ENCODE measurements around the gene CORO1C.
A peak's percentile ranks its signal among the peaks of the same experiment; 100 is the strongest.

CORO1C gene

DNA sequence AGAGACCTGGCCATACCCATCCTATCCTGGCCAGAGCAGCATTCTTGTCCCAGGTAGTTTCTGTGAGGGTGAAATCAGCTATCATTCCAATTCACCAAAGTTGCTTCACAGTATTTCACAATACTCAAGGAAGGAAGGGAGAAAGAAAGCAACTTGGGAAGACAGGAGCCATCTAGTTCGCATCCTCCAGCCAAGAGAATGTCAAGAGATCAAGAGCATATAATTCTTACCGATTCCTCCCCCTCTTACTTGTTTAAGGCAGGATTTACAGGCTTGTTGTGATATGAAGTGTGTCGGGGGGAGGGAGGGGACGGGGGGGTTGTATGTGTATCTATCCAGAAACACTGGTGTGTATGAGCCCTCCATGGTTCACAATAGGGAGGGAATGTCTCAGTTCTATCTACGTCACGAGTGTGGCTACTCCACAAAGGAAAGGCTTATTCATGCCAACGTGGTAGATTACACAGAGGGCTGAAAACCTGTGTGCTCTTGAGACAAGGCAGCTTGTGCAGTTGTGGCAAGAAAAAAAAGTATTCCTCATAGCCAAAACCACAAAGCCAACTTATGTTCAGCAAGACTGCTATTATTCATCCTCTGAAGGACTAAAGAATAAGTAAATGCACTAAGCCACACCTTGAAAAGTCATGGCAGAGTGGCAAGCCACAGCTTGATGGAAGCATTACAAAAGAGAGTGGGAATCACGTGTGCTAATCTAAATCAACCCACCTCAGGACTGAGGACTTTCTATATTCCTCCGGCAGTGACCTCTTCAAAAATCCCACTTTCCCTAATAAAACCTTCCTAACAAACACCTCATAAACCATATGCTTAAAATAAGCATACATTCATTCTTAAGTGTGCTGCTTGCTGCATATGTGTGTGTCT lies 35.0 kb downstream of the CORO1C start:
- no peak for DNase-seq

DNA sequence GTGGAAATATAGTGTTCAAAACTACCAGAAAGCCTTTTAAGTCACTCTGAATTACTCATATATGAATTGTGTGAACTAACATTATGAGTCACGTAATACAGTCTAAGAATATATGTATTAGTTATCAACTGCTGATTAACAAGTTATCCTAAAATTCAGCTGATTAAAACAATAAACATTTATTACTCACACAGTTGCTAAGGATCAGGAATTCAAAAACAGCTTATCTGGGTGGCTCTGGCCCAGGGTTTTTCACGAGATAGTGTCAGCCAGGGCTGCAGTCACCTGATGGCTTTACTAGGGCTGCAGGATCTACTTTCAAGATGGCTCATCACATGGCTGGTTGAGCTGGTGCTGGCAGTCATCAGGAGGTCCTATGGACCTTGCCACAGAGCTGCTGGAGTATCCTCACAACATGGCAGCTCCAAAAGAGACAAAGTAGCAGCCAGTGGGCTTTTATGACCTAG lies 36.5 kb downstream of the CORO1C start:
- DNase-seq: no peak

DNA sequence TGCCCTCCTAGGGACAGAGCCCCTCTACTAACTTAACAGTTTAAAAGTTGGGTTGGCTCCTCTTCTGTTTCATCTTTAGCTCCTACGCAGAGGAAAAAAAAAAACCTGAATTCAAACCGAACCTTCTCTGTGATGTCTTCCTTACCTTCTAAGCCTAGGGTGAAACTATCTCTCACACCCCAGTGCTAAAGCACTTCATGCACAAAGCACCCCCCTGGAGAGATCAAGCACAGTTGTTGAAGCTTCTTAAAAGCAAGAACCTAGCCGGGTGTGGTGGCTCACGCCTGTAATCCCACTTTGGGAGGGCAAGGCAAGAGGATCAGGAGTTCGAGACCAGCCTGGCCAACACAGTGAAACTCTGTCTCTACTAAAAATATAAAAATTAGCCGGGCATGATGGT lies 37.6 kb downstream of the CORO1C start:
- DNase-seq: no peak

DNA sequence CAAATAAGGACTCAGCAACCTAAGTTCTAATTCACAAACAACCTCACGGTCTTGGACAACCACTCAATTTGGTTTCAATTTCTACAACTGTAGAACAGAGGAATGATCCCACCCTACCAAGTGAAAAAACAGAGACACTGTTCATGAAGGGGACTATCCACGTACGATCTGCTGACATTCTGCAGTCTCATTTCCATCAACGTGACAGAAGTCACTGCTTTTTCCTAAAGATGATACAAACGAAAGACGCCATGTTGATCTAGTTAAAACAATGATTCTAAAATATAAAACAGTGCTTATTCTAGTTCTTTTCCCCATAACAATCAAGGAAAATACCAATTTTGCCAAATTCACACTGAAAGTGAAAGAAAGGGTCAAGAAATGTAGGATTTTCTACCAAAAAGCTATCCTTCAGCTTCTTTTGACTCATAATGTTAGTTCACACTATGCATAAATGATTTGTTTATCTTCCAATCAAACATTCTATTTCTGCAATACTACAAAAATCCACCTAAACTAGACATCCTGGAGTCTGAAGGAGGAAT lies 38.1 kb downstream of the CORO1C start:
- DNase-seq: no peak

DNA sequence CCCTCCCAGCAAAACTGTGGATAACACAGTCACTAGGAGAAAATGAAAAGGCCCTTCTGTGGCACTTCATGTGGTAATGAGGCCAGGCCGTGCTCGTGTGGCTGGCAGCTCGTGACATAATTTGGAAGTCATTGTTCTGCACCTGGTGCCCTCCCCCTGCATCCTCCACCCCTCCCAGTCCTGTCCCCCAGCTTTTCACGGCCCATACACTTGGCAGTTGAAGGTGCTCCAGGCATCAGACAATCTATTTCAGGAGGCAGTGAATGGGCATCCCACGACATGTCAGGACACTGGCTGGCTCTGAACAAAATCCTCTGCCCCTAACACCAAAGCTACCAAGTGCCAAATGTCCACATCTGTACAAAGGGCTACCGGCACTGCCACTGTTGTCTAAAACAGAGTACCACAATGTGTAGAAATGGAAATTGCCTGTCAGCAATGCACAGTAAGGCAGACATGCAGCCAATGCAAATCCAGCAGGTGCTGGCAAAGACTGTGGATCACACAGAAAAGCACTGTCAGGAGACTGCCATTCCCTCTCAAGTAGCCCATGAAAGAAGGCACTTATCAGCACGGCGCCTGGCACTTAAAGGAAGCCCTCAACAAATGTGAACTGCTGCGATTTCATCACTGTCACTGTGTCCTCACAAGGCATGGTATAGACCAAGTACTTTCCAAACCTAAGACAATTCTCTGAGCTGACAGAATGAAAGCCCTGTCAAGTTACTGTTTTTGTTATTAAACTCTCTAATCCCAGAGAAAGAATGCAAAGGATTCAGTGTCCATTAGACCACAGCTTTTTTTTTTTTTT lies 39.1 kb downstream of the CORO1C start:
- no peak for DNase-seq

DNA sequence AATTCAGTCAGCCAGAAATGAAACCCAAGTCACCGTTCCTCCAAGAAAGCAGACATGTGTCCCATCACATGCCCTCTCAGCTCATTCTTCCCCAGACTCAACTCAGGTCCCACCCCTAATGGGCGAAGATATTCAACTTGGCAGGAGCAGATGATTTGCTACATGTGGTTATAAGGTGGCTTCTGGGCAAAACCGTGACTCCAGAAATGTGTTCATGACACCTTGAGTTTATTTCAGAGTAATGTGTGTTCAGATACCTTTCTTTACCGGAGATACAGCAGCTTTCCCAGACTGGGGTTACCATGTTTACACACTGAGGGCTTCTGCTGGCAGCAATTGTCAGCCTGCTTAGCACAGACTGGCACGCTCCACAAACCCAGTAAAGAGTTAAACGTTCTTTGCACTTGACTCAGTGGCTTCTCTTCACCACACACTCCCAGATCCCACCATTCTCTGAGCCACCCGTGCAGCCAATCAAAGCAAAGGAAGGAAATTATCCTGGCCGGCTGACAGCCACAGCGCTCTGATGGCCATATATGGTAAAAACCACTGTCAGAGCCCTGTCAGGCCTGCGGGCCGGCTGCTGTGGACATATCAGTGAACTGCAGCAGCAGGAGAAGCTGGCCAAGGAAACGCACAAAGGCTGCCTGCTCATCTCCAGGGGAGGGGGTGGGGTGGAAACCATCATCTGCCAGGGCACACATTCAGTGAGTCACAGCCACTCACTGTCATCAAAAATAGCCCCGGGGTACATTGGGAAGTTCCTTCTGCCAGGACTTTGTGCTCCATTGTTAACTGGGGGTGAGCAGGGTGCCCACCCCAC lies 39.9 kb downstream of the CORO1C start:
- peak; percentile 74 for DNase-seq

DNA sequence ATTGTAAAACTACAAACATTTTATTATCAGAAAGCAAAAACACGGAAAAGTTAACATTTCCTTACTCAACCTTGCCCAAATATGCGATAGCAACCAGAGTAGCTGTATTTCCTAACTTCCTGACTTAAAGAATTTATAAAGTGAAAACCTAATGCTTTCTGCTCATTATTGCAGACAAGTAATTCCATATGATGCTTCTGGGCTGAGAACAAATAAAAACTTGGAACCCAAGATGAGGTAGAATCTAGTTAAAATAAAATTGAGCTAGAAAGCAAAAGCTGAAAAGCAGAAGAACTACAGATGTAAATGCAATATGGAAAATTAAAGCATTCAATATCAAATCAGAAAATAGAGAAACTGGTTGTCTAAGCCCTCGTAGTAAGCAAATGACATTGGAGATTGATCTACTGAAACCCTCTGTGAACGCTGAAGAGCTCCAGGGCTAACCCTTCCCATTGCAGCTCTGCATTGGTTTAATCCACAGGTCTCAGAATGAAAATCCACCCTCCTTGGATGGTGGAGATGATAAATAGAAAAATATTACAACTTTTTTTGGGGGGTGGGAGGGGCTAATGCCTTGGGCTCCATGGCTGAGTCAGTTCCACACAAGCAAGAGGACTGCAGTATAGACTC lies 40.7 kb downstream of the CORO1C start:
- no peak for DNase-seq

DNA sequence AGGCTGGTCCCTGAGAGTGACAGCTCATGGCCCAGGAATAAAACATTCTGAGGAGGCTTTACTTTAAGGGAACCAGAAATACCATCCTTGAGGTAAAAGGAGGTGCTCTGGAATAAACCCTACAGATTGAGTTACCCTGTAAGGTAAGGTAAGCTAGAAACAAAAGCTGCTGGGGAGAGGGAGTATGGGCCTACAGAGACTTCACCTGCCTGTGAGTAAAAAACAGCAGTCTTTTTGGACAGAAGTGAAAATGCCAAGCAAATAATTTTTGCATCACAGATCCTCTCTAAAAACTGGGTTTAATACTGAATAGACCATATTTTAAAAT lies 41.2 kb downstream of the CORO1C start:
- no peak for DNase-seq

DNA sequence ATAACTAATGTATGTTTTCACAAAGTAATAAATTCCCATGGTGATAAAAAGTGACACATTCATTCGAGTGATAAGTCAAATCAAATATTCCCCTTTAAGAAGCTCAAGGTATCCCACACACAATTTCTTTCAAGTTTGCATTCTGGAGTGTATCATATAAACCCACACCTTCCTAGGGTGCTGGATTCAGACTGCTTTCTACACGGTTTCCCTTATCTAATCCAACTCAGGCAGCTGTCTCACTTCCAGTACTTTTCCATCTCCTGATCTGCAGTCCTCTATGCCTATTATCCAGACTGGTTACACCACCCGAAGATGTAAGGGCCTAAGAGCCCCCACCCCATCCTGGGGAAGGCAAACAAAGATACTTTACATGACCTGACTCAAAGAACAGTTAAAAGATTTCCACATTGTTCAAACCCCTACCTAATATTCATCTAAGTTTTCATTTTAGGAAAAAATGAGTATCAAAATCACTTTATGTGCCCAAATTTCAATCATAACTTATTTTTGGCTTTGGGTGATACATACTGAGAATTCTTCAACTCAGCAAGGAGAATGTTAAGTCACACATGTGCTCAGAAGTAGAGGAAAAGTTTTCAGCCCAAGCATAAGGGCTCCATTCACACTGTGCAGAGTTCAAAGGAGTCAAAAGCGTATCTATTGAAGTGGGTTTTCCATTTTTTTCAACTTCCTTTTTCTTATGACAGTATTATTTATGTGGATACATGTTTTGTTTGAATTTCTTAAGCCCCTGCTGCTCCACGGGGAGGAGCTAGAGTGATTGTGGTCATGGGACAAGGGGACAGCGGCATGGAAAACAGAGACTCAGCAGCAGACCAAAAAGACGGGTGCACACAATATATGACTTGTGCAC lies 41.8 kb downstream of the CORO1C start:
- DNase-seq: no peak

DNA sequence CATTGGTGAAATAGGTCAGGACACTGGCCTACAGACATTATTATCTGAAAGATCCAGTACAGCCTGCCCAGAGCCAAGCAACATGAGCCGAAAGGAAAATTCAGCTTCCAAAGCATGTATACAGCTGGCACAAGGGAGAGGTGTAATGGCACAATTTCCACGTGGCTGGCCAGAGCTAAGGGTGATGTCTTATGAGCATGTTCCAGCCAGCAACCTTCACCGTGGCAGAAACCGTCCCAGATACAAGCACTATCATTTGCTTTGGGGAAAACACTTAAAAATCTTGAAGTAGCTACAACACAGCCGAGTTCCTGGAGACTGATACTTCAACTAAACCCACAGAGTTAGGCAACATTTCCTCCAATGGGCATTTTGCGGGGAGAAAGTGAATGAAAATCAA lies 44.5 kb downstream of the CORO1C start:
- no peak for DNase-seq

- DNase-seq: no peak
These were observed 45.7 kb downstream of the CORO1C start for GRCh38 chr12:108685469-108686260.

DNA sequence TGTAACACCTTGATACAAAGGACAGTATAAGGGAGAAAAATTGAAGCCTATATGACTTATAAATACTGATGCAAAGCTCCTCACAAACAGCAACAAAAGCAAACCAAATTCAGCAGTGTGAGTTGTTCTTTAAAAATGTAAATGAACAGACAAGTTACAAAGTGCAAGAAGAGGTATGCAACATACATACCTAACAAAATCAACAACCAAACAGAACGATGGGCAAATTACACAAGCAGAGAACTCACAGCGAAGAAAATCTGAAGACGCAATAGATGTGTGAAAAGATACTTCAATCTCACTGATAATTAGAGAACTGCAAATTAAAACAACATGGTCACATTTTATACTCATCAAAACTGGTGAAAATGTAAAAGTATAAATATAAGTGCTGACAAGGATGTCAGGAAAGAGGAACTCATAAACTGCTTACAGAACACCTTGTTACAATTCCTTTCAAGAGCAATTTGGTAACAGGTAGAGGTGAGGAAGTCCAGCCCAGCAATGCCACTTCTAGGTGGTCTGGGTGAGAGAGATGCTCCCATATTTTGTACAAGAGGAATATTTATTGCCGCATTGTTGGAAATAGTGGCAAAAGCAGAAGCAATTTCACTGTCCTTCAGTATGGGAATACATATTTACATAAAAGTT lies 47.3 kb downstream of the CORO1C start:
- DNase-seq: no peak

DNA sequence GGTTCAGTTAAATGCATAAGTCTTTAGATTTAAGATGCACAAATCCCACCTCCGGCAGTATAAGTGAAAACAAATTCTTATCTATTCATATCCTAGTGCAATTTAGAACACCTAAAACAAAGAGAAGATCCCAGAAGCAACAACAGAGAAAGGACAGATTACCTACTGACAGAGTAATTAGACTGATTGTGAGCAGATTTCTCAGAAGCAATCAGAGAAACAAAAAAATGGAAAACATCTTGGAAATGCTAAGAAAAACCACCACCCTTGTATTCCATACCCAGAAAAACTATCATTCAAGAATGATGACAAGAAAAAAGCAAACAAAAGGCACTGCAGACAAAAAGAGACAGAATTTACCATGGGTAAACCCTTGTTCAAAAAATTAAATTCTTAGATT lies 50.0 kb downstream of the CORO1C start:
- no peak for DNase-seq

DNA sequence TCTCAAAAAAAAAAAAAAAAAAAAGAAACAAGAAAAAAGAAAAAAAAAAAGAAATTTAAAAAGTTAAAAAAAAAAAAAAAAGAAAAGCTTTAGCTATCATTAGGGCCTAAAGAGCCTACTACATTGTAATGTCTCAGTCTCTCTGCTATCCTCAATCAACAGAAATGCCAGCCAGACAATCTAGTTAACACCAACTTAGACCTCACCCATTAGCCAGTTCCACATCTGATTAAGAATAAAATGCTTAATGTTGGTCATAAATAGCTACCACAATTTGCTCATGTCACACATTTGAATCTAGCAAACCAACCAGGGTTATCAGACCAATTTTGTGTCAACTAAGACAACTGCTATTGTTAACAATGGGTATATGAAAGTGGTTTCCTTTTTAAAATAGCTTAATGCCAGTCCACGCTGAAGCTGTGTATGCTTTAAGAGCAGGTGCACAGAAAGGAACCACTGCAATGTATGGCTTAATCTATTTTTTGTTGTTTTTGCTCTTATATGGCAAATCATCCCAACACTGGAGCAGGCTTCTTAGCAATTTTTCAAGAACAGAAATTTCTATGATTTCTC lies 52.1 kb downstream of the CORO1C start:
- DNase-seq: no peak

DNA sequence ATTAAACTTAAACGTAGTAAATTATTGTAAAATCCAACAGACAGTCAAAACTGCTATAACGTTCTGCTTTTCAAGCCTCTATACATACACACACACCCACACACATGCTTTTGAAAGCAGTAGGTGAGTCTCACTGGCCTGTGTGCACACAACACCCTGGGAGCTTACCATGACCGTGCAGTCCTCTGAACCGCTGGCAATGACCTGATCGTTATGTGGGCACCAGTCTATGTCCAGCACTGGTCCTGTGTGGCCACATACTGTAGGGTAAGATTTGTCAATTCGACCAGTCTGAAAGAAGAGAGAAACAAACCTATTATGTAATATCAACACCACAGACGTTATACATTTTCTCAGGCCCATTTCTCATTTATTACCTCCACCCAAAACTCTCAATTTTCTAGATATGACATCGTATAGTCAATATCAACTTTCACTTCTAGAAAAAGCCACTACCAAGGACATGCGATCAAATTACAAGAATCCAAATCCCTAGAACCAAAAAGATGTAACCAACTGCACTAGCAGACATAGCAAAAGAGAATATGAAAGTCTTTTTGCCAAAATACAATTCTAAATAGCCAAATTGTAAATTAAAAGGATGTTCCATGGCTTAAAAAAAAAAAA lies 53.1 kb downstream of the CORO1C start:
- no peak for DNase-seq

DNA sequence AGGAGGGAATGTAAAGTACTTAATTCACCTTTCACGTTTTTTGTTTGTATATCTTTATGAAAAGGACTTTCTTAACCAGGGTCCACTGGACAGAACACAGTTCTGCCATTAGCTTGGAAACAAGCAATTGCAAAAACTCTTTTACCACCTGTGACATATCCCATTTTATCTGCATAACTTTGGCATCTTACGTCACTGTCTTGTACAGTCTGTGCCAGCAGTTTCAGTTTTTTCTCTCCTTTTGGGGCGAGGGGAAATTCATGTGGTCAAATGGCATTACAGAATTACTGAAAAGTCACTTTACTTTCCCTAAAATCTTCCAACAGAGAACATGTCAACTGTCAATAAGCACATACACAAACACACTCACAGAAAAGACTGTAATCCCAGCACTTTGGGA lies 53.9 kb downstream of the CORO1C start:
- no peak for DNase-seq

- DNase-seq: no peak
These were observed 54.6 kb downstream of the CORO1C start for GRCh38 chr12:108676707-108677106.

DNA sequence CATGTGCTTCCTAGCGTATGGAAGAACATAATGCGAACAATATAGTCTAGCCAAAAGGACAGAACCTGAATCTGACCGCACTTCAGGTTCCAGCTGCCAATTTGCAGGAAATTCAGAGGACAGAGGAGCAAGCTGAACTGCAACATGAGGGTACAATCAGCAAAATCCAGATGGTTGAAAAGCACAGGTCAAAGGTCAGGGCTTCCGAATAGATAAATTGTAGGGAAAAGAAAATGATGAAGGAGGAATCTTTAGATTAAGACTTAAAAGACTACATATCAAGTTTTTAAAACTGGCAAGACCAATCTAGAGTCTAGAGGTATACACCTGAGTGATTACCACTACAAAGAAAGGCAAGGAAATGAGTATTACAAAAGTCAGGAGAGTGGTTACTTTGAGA lies 55.5 kb downstream of the CORO1C start:
- DNase-seq: no peak

DNA sequence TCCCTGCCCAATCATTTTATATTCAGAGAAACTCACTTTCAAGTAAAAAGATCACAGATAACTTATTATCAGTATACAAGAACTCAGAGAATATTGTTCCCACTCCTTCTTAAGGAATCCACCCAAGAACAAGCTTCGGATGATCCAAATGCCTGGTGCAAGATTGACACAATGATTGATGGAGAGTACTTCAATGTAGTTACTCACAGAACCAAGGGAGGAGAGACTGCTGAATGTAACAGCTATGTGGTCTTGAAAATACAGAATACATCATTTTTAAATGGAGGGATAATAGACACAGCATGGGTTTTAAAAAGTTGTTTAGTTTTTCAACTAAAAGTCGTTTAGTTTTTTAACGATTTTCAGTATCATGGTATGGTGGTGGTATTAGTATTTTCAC lies 59.3 kb downstream of the CORO1C start:
- DNase-seq: no peak

Measured in NCI-H1694 treated with DMSO at 0.1 percent for 48 hours (cell line).